HL-60/S4 (cell line): Measurements from ENCODE around the gene IRF2.
"Not testable (repeated sequence)": the region's sequence is repeated elsewhere in the genome, so short reads cannot be mapped to it uniquely, and the experiment has no call there.

ENCODE experiments used
- in situ Hi-C: fragments of 300-500 bp; cut with MboI; formaldehyde crosslinking; loops from 2 replicates; pipeline ENCODE4 v1.14.3; 2022; ENCODE audit warnings: low sequenced_read_pairs

Gene IRF2

DNA sequence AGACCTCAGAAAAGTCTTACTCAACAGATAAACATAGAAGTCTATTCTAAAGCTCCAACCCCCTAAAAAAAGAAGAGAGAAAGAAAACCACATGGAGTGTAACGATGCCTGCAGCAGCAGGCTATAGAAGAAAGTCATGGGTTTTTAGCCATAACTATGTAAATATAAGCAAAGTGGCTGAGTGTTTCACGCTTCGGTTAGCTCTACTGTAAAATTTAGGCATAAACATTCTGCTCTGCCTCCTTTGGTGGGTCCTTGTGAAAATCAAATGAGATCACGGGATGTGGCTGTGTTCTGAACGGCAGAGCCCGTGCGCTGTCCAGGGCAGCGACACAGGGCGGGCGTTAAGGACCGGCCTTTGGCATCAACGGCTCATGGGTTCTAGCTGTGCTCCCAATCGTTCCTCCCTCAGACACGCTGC, 78.4 kb downstream of the IRF2 start:
- in situ Hi-C loops, result no loop called here

DNA sequence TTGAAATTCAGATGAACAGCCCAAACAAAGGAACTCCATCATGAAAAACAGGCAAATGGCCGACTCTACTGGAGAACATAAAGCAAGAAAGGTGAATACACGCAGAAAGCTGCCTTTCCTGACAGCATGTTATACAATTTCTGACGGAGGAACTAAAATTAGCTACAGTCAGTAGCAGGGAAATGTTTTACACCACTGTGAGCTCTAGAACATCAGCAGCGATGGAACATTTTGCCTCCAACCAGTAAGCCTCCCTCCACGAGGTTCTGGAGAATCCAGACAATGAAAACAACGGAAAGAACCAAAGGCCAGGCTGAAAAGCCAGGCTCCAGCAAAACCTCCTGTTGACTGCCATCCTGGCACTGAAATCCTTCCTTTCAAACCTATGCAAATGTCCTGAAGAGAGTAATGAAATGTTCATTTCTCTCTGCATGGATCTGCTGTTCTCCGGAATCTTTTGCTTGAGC, 78.9 kb downstream of the IRF2 start:
- in situ Hi-C loops, result no loop called here

DNA sequence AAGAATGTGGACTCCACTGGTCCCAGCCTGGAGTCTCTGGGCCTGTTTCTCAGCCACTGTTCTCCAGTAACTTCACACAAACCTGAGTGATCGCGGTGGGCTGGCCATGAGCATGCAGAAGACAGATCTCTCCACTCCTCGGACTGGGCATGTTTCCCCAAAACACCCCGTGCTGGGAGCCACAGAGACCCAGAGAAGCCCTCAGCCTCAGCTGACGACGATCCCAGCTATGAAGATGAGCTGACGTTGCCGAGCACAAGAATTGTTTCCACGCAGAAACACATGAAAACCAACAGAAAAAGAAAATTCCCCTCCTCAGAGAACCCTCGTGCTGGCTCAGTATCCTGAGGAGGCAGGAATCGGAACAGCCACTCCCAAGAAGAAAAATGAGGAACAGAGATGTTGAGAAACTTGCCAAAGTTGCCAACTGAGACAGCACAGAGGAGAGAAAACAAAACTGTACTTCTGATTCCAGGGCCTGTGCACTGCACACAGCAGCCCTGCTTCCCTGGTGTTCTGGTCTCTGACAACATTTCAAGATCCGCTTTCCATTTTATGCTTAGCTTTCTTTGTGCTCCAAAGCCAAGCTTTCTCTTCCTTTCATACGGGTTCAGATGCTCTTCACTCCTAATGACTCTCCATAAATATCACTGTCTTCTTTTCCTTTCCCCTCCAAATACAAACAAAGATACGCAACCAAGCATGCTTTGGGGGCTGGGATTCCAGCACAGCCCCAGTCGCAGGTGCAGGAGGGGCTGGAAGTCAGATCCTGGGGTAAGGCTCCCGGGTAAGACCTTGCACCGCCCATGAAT, 81.4 kb downstream of the IRF2 start:
- in situ Hi-C loops, result no loop called here

DNA sequence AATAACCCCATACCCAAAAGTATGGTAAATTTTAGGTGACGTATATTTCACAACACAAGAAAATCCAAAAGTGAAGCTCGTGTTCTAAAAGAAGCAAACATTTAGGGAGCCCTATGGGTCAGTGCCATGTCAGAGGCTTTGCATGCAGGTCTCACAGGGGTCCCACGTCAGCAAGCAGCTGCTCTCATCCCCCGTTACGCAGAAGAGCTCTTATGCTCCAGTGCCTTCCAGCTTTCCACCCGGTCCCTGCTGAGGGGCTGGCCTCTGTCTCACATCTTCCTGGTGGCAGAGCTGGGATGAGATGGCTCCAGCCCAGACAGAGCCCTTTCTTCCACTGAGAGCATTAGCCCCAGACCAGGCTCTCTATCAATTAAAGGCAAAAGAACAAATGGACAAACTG, 82.0 kb downstream of the IRF2 start:
- in situ Hi-C loops, result no loop called here

DNA sequence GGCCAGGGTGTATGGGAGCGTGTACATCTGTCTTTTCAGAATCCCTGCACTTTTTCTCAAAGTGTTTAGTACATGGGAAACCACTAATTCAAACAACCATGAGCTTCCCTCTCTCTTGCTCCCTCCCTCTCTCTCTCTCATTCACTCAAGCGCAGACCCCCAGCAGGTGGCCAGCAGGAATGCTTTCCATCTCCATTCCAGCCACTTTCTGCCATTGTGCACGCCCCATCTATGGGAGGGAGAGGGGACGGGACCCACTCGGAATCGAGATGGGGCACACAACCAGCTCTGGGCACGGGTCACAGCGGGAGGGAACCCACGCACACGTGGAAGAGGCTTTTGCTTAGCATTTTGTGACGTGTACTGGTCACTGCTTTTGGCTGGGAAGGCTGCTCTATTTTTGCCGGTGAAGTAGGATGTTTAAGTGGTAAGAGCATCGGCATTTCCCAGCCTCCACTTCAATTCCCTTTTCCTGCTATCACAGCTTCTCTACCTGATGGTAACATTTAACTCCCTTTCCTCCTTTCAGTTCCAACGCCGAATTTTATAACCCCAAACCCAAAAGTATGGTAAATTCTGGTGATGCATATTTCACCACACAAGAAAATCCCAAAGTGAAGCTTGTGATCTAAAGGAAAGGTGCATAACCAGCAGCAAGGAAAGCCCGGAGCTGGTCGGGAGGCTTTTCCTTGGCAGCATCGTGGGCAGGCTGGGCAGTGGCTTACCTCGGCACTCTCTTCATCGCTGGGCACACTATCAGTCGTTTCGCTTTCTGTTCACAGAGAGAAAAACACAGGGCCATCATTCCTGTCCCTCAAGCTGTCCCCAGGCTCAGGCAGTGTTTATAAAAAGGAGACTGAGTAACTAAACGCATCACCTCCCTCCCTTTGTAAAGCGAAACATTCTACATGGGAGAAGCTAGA, 84.1 kb downstream of the IRF2 start:
- in situ Hi-C loops, result no loop called here

DNA sequence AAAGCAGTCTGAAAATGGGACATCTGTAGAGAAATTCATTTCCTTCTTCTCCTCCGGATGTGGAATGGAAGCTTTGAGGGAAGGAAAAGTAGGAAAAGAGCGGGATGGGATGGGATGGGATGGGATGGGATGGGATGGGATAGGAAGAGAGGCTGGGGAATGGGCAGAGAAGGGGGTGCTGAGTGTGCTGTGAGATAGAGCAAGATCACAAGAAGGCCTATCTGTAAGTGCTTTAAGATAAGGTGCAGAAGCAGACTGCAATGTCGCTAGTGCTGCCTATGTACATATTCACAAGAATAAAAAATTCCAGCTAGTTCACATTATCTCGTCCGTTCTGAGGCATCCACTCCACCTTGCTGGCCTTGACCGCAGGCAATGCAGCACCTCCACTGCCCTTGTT, 86.2 kb downstream of the IRF2 start:
- in situ Hi-C loops, result no loop called here

DNA sequence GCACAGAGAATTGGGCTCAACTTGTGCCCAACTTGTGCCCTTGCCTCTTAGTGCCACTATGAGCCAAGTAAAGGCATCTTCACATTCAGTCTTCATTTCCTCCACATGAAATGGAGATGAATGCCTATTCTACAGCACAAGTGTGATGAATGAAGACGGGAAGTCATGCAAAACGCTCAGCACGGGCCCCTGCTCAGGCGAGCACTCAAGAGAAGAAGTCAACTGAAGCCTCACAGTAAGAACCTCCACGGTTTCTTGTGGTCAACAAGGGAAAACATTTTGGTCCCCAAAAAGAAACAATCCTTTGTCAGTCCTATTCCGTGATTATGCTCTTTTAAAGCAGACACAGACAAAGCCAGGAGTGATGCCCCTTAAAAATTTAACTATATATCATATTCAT, 87.0 kb downstream of the IRF2 start:
- in situ Hi-C loops, result no loop called here

DNA sequence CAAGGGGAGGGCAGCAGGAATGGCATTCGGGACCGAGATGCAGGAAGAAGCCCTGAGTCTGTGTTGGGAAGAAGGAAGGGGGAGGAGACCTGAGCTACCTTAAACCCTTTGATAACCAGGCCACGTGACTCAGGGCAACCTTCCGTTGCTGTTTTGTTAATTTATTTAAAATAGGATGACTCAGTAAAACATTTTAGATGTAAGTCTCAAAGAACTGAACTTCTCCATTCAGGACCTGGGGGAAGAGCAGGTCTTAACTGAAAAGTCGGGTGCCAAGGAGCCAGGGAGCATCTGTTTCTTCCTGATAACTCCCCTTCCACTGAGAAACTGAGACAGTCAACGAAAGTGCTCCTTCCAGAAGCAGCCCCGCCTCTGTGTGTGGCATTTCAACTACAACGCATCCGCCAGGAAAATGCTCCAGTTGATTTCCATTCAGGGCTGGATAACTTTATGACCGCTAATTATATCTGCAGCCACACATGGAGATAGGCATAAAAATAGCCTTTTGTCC, 88.0 kb downstream of the IRF2 start:
- in situ Hi-C loops, result no loop called here

DNA sequence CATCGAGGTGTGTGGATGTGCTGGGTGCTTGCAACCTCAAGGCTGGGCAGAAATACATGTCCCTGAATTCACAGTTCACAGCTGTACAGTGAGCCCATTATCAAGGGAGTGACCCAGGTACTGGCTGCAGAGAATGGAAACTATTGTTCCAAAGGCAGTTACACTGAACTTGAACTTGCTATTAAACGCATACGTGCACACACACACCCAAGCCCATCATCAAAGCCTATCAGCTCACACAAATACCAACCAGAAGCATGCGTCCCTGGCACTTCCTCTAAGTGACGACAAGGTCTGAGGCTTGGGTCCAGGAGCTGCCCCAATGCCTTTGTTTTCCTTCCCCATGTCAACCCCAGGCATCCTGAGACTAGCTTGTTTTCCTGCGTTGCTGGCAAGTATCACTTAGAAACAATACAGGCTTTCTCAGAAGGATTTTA, 88.6 kb downstream of the IRF2 start:
- in situ Hi-C loops, result no loop called here

DNA sequence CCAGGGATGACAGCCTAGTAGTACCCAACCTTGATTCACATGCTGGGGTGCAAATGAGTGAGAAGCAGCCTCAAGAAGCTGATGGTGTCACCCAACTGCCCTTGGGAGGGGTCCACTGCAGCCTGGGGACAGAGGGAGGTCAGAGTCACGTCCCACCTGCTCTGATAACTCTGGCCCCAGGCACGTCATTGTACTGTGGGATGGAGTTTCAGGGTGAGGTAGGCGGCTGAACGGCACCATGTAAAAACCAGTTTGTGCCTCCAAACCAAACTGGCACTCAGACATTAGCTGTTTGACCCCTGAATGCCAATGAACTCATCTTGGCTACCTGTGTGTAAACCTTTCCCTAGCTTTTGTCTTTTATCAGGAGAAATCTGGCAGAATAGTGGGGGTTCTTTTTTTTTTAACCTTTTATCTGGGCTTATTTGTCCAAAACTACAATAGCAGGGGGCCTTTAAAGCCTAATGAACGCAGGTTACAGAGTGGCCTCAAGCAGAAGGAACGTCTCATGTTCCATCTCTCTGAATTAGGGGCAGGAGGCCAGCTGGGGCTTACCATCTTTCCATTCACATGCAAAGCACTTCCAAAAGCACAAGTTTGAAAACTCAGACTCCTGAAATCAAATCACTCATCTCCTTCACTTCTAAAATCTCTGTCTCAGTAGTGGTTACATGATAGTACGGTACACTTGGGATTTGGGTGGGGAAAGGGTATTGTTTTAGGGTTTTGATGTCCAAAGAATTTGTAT, 89.4 kb downstream of the IRF2 start:
- in situ Hi-C loops, result no loop called here

DNA sequence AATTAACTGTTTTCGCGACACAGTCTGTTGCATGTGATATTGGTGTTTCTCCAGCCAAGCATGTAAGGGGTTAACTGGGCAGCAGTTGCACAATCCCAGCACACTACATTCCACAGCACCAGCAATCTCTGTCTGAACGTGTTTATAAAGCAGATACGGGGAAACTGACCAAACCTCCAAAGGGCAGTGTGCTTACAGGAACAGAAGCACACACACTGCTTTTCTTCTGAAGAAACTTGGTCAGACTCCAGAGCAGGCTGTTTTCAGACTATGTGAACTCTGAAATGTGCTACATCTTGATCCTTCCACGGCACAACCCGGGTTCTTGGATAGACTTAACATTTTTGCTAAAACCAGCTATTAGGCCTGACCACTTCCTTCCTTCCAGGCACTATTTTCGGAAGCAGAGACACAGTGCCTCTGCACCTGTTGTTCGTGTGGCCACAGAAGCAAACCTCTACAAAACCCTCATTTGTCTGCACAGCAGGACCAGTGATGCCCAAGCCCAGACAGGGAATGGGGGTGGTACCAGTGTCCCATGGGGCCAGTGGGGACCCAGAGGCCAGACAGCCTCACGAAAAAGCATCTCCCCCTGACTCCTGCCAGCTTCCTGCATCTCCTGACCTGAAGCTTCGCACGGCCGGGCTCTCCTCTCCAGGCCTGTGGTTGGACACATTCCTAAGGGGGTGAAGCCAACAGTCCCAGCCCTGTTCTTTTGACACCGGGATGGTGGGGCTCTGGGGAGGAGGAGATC, 90.1 kb downstream of the IRF2 start:
- in situ Hi-C loops, result no loop called here

DNA sequence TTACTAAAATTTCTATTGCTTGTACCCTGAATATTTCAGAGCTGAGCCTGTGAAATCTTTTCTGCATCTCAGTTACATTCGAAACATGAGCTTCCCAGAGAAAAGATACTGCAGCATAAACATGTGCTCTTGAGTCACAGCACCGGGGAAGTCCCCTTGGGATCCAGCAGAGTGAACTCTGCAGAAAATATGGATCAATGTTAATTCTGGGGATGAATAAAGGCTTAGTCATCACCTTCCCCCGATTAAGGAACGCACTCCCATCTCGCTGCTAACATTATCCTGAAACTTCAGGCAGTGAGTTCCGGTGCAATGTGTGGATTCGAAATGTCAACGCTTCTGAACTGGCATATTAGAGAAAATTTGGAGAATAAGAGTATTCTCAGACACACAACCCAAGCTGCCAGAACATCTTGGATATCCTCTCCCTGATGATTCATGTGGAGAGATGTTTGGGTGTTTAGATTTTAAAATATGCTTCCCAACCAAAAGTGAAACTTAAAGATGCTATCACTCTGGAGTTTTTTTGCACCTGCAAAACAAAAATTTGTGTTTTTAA, 90.8 kb downstream of the IRF2 start:
- in situ Hi-C loops, result no loop called here

DNA sequence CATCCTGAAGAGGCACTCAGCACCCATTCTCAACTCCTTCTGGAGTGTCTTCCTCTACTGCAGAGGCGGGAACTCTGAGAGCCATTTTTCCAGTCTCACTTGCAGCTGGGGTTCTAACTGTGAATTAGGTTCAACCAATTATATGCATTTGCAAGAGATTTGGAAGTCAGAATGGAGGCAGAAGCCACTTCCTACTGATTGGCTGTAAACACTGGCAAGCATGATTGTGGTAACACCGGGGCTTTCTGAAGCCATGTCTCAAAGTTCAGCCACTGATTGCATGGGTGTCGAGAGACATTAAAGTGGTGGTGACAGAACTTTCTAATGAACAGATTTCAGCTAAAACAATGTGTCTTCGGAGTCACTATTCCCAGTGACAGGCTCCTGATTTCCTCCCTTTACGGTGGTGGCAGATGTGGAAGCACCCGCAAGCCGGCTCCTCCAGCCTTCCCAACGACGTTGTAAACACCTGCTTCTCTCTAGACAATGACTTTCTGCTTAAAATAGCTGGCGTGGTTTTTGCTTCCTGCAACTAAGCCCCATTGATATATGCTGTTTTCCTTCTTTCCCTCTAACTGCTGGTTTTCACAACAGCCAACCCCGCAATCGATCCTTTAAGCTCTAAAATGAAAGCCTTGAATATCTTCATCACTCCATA, 92.0 kb downstream of the IRF2 start:
- in situ Hi-C loops, result no loop called here

DNA sequence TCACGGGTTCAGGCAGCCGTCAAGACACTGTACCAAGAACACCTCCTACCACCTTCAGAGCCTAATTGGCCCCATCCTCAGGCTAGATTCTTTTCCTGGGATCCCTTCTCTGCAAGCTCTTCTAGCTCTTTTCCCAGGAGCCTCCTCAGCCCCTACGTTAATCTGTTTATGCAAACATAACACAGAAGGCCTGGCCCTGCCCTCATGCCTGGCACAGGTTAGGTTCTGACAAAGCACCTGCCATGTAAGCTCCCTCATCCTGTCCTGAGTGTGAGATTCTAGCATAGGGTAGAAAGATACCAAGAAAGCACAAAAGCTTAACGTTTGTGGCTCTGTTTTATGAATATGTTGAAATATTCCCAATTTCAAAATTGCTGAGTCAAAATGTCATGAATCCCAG, 93.6 kb downstream of the IRF2 start:
- in situ Hi-C loops, result no loop called here

DNA sequence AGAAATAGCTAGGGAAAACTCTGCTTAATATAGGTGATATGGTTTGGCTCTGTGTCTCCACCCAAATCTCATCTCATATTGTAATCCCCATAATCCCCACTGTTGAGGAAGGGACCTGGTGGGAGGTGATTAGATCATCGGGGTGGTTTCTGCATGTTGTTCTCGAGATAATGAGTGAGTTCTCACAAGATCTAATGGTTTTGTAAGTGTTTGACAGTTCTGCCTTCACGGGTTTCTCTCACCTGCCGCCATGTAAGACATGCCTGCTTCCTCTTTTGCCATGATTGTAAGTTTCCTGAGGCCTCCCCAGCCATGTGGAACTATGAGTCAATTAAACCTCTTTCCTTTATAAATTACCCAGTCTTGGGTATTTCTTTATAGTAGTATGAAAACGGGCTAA, 94.1 kb downstream of the IRF2 start:
- in situ Hi-C loops, result not testable (repeated sequence)

DNA sequence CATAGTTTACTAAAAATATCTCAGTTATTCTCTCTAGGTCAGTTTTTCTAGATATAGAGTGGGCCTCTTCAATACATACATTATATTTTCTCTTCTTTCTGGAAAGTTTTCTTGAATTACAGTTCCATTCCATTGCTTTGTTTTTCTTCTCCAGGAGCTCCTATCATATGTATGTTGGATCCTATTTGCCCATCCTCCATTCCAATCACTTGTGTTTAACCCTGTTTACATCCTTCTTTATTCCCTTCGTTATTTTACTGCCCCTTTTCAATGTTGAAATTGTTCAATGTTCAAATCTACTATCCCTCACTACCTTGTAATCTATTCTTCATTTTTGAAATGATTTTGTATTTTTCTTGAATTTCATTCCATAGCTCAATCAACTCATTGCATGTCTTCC, 97.4 kb downstream of the IRF2 start:
- in situ Hi-C loops, result no loop called here

DNA sequence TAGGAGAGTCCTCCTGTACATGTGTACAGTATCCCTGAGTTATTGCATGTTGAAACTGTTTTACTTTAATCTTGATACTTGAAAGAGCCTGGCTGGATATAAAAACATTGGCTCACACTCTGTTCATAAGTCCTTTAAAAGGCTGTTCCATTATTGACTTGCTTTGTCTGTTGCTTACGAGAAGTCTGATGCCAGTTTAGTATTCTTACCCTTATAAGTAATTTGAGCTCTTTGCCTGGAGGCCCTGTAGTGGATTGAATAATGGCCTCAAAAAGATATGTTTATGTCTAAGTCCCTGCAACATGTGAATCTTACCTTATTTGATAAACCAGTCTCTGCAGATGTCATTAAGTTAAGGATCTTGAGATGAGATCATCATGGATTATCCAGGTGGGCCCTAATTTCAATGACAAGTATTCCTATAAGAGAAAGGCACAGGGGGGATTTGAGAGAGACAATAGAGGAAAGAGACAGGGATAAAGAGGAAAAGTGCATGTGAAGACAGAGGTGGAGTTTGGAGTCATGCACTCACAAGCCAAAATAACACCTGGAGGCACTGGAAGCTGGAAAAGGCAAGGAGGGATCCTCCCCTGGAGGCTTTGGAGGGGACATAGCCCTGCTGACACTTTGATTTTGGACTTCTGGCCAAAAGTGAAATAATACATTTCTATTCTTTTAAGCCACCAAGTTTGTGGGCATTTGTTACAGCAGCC, 98.1 kb downstream of the IRF2 start:
- in situ Hi-C loops, result no loop called here

DNA sequence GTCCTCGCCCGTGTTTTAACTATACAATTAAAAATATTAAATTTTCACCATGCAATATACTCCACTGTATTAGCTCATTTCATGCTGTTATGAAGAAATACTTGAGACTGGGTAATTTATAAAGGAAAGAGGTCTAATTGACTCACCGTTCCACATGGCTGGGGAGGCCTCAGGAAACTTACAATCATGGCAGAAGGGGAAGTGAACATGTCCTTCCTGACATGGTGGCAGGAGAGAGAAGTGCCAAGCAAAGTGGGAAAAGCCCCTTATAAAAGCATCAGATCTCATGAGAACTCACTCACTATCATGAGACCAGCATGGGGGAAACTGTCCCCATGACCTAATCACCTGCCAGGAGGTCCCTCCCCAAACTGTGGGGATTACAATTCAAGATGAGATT, 98.7 kb downstream of the IRF2 start:
- in situ Hi-C loops, result not testable (repeated sequence)

DNA sequence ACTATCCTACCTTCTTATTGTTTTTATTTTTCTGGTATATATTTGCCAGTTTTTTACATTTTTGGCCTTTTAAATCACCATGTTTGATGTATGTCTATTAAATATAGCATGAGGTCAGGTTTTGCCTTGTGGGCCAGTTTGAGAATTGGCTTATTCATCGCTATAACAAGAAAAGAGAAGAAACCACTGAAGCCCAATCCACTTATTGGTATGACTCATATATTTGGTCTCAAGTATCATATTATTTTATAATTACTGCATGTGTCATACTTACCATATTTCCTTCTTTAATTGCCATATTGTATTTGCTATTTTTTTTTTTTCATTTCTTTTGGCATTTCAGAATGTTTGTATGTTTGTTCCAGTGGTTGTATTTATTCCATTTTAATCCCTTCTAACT, 99.3 kb downstream of the IRF2 start:
- in situ Hi-C loops, result no loop called here
